GM23338 (cell line): ENCODE results near the gene ATP9B.

Source experiments
- CTCF ChIP-seq, 2 experiments: fragments of 200-600 bp in 1 of 2; sonication (generic) in 1 of 2; conservative IDR thresholded peaks; 2 replicates each; pipeline versions ENCODE4 v1.5.1 to v1.6.1; 2016 to 2017; ENCODE audit warnings: antibody characterized with exemption in 2 of 2, low read depth in 2 of 2, mild to moderate bottlenecking in 2 of 2, moderate library complexity in 1 of 2
- JUNB ChIP-seq: IDR thresholded peaks from one replicate; pipeline ENCODE4 v1.6.1; 2016; ENCODE audit warnings: antibody characterized with exemption; ENCODE audit not compliant: unreplicated experiment
- REST ChIP-seq: IDR thresholded peaks from one replicate; pipeline ENCODE4 v1.6.1; 2018; ENCODE audit warnings: antibody characterized with exemption; ENCODE audit not compliant: unreplicated experiment

- TF ChIP-seq CTCF (conservative IDR thresholded peaks at IDR 0.05; ENCODE audit: low read depth in 2 of 2) (no peak), REST (no peak), JUNB (no peak)
Measured at GRCh38 chr18:79418642-79419041, 349.4 kb downstream of the ATP9B start.
